HG02970 (cell line): ENCODE results near the gene STXBP1.

Source experiments
- ATAC-seq: cut with Tn5 transposase; IDR thresholded peaks from one replicate; pipeline ENCODE4 v1.9.1; 2021; ENCODE audit warnings: mild to moderate bottlenecking, moderate library complexity, moderate number of reproducible peaks; ENCODE audit not compliant: unreplicated experiment, low FRiP score

The STXBP1 gene

DNA sequence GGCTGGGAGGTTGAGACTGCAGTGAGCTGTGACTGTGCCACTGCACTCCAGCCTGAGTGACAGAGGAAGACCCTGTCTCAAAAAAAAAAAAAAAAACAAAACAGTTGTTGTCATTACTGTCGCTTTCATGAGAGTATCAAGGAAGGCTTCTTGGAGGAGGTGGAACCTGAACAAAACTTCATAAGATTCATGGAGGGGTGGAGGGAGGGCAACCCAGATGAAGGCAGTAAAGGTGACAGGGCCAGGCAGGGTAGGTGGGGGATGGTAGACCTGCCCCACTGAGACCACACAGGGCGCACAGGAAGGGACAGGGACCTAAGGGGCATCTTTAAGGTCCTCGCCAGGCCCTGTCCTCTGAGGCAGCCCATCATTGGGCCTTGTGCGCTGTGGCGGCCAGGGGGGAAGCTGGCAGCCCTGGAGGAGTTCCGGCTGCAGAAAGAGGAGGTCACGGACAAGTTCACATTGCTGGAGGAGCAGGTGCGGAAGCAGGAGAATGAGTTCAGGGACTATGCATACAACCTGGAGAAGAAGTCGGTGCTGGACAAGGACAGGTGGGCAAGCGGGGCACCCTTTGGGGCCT lies 98.2 kb downstream of the STXBP1 start:
- no peak for ATAC-seq

DNA sequence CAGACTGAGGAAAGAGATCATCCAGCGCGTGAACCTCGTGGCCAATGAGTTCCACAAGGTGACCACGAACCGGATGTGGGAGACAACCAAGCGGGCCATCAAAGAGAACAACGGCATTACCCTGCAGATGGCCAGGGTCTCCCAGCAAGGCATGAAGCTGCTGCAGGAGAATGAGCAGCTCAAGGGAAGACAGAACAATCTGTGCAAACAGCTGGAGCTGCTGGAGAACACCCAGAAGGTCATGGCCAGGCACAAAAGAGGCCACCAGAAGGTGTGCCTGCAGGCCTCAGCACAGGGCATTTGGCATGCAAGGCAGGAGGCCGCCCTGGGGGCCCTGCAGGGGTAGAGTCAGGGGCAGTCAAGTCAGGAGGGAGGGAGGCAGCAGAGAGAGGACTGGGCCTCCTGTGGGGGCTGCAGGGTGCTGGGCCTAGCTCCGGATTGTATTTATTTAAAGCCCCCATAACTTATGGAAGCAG lies 99.2 kb downstream of the STXBP1 start:
- no peak for ATAC-seq

DNA sequence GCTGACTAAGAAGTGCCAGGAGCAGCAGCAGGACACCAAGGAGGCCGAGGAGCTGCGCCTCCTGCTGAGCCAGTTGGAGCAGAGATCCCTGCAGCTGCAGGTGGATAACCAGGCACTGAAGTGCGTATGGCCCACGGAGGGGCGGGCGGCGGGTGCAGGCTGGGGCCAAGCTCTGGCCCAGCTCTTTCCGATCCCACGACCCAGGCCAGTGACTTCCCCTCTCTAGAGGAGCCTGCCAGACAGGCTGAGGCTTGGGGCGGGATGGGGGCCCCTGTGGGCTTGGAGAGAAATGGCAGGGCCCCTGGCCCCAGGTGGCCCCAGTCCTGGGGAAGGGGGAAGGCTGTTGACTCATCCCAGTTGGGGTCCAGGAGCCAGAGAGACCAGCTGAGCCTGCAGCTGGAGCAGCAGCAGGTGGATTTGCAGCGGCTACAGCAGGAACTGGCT lies 99.8 kb downstream of the STXBP1 start:
- no peak for ATAC-seq

DNA sequence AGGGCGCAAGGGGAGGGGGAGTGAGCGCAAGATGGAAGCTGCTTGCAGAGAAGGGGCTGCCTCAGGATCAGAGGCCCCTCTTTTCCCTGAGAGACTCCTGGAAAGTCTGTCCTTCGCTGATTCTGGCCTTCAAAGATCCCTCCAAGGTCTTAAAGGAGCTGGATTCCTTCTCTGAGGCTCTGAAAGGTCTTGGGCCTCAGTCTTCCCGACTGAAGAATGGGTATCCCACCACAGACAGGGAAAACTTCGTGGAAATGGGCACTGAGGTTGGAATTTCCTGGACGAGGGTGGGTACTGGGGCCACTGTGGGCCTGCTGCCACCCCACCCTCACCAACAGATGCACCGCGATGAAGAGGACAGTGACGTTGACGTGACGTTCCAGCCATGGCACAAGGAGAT lies 100.3 kb downstream of the STXBP1 start:
- no peak for ATAC-seq

DNA sequence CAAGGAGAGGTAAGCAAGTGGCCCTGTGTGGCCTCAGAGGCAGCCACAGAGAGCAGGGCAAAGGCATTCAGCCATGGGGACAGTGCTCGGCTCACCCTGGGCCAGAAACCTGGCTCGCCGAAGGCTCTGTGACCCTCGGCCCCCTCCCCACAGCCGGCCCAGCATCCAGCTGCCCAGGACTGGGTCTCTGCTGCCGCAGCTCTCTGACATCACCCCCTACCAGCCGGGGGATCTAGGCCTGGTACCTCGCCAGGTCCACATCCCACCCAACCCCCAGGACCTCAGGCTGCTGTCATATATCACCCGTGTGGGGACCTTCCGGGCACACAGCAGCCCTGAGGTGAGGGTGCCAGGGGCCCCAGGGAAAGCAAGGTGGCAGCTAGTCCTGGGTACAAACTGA lies 100.8 kb downstream of the STXBP1 start:
- no peak for ATAC-seq

DNA sequence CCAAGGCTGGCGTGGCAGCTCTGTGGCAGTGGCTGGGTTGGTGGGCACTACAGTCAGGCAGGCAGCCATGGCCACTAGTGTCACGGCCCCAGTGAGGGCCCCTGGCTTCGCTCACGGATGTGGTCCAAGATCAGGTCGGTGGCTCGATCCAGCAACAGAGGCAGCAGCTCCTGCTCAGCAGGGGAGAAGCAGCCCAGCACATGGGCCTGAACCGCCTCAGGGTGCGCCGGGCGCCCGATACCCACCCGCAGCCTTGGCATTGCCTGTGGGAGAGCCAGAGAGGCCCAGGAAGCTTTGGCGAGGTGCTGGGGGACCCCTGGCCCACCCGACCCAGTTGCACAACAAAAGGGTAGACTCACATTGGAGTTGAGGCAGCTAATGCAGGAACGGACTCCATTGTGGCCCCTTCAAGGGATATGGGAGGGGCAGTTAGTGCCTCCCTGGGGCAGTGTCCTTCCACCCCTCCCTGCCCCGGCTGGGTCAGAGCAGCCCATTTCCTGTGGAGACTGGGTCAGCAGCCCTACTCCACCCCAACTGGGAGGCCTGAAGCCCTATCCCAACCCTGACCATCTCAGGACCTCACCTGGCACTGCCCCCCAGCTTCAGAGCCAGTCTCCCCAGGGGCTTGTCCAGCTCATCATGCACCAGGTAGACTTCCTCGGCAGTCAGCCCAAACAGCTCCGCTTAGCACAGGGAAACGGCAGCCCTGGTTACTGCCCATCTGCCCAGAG lies 102.1 kb downstream of the STXBP1 start:
- ATAC-seq: no peak

DNA sequence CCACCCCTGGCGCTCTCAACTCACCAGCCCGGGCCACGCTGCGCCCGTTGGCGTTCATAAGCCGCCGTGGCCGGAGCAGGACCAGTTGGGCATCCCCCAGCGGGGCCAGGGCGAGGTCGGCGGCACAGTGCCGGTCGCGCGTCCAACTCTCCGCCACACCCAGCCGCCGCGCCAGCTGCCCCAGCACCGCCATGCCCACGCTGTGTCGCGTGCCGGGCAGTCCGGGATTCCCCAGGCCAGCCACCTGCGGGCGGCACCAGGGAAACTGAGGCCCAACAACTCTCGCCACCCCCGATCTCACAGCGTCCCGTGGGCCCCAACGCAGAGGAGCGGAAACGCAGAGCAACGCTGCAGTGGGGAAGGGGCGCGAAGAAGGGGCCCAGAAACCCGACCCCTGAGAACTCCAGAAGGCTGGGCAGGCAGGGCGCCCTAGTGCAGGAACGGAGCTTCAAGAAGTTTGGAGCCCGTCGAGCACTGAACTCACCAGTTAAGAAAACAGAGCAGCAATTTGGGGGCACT lies 102.9 kb downstream of the STXBP1 start:
- peak; percentile 3 for ATAC-seq

DNA sequence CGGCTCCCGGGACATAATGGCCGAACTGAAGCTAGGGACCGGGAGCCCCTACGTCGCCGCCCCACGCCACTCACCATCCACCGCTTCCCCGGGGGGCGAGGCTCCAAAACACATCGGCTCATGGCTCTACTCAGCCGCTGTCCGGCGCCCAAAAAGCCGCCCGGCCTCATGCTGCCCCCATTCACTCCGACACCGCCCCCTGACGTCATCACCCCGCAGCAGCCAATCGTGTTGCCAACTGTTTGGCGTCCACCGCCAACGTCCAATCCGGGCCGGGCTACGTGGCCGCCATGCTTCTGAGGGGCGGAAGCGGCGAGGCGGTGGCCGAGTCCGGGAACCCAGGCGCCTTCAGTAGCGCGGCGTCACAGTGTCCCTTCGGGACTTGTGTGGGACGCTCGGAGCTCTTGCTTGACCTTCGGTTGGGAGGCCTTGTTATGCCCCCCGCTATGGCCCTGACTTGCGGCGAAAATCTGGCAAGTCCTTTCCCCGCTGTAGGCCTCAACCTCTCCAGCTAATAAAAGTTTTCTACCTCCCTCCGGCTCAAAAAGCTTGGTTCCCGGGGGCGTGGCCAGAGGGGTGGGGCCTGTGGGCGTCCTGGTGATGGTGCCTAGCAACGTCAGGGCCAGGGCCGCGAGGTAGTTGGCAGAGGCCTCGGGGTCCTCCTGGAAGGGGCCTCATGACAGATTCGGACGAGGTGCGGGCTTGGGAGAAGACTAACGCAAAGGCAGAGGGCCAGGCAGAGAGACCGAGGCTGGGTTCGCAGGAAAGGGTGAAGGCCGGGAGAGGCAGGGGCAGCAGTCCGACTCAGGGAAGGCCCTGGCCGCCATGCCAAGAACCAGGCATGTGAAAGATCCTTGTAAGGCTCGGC lies 103.6 kb downstream of the STXBP1 start, which contains the start of the genes PTRH1 and TTC16:
Gene PTRH1, minus strand, starts transcription at position 194 of the 868 bp plus-strand sequence. Its CDS starts 24 bp downstream, at position 170.
Gene TTC16, plus strand, starts transcription at position 610 of the 868 bp plus-strand sequence. Its CDS starts 67 bp downstream, at position 677.
- peak; percentile 84 for ATAC-seq

DNA sequence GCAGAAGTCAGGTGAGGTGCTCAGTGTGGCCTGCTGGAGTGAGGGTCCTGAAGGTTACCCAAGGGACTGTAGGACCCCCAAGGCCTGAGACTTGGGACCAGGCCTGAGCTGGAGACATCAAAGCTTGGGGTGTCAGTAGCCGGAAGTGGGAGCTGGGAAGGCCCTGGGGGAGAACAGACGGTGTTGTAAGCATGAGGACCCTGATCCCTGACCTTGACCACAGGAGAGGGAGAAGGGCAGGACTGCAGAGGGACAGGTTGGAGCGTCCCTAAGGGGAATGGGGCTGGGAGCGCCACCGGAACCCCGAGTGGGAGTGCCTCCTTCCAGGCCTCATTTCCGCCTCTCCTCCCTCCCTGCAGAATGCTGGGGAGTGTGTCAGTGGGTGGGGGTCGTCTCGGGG lies 104.3 kb downstream of the STXBP1 start:
- ATAC-seq: no peak

DNA sequence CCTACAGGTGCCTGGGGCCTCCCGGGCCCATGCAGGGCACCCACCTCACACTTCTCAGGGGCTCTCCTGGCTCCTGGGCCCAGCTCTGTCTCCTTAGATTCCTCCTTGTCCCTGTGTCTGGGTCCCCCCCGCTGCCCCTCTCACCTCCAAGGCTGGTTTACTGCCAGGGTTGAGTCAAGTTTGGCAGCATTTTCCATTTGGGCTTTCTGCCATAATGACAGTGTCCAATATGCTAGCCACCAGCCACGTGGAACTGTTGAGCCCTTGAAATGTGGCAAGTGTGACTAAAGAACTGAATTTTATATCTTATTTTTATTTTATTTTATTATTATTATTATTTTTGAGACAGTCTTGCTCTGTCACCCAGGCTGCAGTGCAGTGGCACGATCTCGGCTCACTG lies 105.7 kb downstream of the STXBP1 start:
- no peak for ATAC-seq

DNA sequence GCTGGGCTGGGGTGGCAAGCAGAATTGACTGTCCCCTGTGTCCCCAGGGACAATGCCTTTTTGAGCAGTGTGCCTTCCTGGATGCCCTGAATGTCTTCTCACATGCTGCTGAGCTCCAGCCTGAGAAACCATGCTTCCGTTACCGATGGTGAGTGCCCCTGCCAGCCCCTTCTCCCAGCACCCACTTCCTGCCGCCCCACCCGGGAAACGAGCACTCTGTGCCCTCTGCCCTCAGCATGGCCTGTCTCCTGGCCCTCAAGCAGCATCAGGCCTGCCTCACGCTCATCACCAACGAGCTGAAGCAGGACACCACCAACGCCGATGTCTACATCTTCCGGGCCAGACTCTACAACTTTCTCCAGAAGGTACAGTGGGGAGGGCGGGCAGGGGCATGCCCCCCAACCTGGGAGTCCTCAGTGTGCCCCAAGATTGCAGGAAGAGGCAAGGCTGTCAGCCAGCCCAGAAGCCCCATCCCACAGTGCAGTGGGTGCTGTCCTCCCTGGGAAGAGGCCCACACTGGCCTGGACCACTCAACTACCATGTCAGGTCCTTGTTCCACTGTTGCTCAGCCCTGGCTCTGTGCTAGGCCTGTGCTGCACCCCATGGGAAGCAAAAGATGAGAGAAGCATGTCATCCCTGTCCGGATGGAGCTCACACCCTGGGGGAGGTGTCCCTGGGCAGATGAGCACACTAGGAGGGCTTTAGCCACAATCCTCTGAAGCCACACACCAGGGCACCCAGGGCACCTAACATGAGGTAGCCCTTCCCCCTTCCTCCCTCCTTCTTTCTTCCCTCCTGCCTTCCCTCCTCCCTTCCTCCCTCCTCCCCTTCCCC lies 108.2 kb downstream of the STXBP1 start:
- ATAC-seq: no peak

DNA sequence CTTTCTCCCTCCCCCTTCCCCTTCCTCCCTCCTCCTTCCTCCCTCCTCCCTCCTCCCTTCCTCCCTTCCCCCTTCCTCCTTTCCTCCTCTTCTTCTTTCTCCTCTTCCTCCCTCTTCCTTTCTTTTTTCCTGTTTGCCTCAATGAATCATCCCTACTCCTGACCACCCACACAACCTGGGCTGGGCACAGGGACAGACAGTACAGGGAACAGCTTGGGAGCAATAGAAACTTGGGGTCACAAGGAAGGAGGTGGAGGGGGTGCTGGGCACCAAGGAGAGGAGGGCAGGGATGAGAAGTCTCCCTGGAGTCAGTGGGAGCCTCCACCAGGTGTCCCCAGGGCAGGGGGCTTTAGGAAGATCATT lies 108.8 kb downstream of the STXBP1 start:
- no peak for ATAC-seq

DNA sequence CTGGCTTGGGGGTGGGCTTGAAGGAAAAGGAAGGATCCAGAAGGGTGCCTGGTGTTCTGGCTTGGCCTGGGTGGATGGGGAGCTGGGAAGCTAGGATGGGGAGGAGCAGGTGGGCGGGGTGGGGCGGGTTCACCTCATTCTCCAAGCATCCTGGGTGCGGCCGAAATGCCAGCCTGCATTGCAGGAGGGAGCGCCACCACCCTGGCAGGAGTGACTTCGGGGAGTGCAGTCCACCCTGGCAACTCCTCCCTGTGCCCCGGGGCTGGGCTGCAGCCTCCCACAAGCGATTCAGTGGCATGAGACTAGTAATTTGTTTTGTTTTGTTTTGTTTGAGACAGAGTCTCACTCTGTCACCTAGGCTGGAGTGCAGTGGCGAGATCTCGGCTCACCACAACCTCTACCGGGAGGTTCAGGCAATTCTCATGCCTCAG lies 109.3 kb downstream of the STXBP1 start:
- ATAC-seq: no peak

DNA sequence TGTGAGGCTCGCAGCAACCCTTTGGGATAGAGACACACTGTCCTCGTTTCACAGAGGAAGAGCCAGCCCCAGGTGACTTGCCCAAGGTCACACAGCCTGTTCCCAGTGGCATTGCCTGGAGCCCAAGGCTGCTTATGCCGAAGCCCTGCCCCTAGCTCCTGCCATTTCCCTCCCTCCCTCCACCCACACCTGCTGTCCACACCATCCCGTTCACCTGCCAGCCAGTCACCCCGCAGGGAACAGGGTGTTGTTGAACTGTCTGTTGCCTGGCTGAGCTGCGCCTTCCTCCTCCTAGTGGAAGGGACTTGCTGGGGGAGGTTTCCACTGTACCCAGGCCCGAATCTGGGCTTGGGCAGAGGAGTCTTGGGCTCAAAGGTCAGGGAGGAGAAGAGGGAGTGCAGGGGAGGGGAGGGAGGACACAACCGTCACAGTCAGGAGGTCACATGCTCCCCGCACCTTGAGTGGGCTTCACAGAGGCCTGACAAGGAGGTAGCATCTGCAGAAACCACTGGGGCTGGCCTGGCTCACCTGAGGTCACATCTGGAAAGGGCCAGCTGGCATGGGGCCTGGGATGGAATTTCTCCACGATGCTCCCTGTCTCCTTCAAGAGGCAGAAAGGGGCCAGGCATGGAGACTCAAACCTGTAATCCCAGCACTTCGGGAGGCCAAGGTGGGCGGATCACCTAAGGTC lies 110.1 kb downstream of the STXBP1 start:
- ATAC-seq: no peak

DNA sequence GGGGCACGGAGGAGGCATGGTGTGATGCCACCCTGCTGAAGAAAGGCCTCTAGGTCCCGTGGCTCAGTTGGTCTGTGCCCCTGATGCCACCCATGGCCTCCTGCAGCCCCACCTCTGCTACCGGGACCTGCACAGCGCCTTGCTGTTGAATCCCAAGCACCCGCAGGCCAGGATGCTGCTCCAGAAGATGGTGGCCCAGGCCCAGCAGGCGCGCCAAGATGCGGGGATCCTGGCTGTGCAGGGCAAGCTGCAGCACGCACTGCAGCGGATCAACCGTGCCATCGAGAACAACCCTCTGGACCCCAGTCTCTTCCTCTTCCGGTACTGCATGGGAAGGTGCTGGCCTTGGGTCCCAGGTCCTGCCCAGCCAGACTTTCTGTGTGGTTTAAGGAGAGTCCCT lies 110.9 kb downstream of the STXBP1 start:
- no peak for ATAC-seq

DNA sequence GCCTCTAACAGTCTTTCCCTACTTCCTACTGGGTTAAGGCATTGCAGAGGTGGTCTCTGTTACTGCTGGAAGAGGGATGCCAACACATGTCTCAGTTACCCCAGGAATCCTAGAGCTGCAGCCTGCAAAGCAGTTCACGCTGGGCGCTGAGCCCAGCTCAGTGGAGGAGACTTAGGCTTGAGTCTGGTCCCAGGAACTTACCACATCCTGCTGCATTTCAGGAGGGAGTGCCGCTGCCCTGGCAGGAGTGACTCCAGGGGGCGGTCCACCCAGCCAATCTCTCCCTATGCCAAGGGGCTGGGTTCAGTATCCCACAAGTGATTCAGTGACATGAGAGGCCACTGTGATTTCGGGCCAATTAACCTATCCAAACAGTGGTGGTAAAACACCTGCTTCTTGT lies 111.4 kb downstream of the STXBP1 start:
- ATAC-seq: no peak

DNA sequence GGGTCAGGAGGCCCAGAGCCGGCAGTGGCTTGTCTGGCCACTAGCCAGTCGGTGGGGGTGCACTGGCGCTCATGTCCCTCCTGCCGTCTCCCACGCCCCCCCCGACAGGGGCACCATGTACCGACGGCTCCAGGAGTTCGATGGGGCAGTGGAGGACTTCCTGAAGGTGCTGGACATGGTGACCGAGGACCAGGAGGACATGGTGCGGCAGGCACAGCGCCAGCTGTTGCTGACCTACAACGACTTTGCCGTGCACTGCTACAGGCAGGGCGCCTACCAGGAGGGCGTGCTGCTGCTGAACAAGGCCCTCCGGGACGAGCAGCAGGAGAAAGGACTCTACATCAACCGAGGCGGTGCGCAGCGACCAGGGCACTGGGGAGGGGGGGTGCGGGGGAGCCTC lies 111.9 kb downstream of the STXBP1 start:
- no peak for ATAC-seq

DNA sequence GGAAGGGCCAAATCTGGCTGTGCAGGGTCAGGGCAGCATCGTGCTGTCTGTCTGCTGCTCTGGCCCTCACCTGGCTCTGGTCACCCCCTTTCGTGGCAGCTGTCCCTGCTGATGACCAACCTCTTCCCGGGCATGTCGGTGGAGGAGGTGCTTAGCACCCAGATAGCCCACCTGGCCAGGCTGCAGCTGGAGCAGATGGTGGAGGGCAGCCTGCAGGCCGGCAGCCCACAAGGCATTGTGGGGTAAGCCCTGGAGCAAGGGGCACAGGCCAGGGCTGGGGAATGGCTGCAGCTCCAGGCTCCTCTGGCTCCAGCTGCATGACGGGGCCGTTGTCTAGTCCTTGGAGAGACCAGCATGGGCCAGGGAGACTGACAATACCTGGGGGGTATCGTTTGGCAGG lies 114.8 kb downstream of the STXBP1 start:
- ATAC-seq: no peak

DNA sequence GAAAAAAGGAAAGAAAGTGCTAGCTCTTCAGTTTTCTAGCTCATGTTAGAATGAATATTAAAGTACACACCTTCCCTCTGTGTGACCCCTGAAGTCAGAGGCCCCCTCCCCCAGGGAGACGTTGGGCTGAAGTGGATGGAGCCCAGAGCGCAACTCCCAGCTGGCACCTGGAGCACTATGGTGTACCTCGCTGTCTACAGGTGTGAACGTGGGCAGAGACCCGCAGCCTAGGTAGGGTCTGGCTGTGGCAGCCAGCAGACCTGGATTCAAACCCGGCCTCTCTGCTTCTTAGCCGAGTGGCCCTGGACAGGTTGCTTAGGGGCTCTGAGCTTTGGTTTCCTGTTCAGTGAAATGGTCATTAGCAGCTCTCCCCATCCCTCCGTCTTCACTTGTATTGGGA lies 116.7 kb downstream of the STXBP1 start:
- ATAC-seq: no peak
